GM21619 (cell line): Measurements from ENCODE around the gene MYLK.

Source experiments
- ATAC-seq: cut with Tn5 transposase; IDR thresholded peaks from one replicate; pipeline ENCODE4 v1.9.1; 2021; ENCODE audit not compliant: unreplicated experiment

MYLK gene

GRCh38 chr3:123683505-123684154, 200.5 kb downstream of the MYLK start:
- ATAC-seq, result no peak

- no peak for ATAC-seq
These were observed 201.2 kb downstream of the MYLK start for GRCh38 chr3:123682781-123683504.

- no peak for ATAC-seq
These were observed 201.8 kb downstream of the MYLK start for GRCh38 chr3:123682302-123682701.

GRCh38 chr3:123679712-123680386, 204.3 kb downstream of the MYLK start:
- no peak for ATAC-seq

GRCh38 chr3:123678108-123678511, 206.0 kb downstream of the MYLK start:
- ATAC-seq, result no peak

- no peak for ATAC-seq
These were observed 211.5 kb downstream of the MYLK start for GRCh38 chr3:123672429-123673146.

GRCh38 chr3:123670743-123671142, 213.4 kb downstream of the MYLK start:
- ATAC-seq, result no peak

- ATAC-seq, result no peak
These were observed 215.2 kb downstream of the MYLK start for GRCh38 chr3:123668906-123669305.

GRCh38 chr3:123667784-123668183, 216.3 kb downstream of the MYLK start:
- ATAC-seq, result no peak

GRCh38 chr3:123664753-123665152, 219.4 kb downstream of the MYLK start:
- no peak for ATAC-seq

GRCh38 chr3:123663977-123664376, 220.2 kb downstream of the MYLK start:
- no peak for ATAC-seq

- ATAC-seq, result no peak
These were observed 222.2 kb downstream of the MYLK start for GRCh38 chr3:123661973-123662372.

- no peak for ATAC-seq
These were observed 223.2 kb downstream of the MYLK start for GRCh38 chr3:123660900-123661299.

- ATAC-seq, result no peak
These were observed 223.9 kb downstream of the MYLK start for GRCh38 chr3:123660141-123660675.

- no peak for ATAC-seq
These were observed 225.3 kb downstream of the MYLK start for GRCh38 chr3:123658852-123659206.

GRCh38 chr3:123658118-123658851, 225.8 kb downstream of the MYLK start:
- ATAC-seq, result no peak

- no peak for ATAC-seq
These were observed 226.6 kb downstream of the MYLK start for GRCh38 chr3:123657568-123657967.

- no peak for ATAC-seq
These were observed 227.0 kb downstream of the MYLK start for GRCh38 chr3:123657111-123657510.

GRCh38 chr3:123656691-123657090, 227.4 kb downstream of the MYLK start:
- no peak for ATAC-seq

- no peak for ATAC-seq
These were observed 227.9 kb downstream of the MYLK start for GRCh38 chr3:123656274-123656673.

- no peak for ATAC-seq
These were observed 228.7 kb downstream of the MYLK start for GRCh38 chr3:123655400-123655799.
